GM12892 (cell line): Measurements from ENCODE around the gene MYH6.

Experiments used
- POLR2A ChIP-seq: IDR thresholded peaks from 2 replicates; pipeline ENCODE4 v1.6.1; 2011; ENCODE audit warnings: low read depth, low read length, control low read depth
- POLR2AphosphoS5 ChIP-seq: IDR thresholded peaks from 2 replicates; pipeline ENCODE4 v1.6.1; 2011; ENCODE audit warnings: low read depth, low read length, control low read depth

GRCh38 chr14:23445773-23446172 lies 37.7 kb upstream of the MYH6 start:
- TF ChIP-seq POLR2A: no peak
- TF ChIP-seq POLR2AphosphoS5: no peak
